Pancreas (tissue), 10 donors: ENCODE data around the gene TEF. TPM values are rescaled to one million over a fixed set of nuclear protein-coding genes. Genes with fewer than 3 reads are reported as not detected.

Experiments used
- ATAC-seq, 4 donors: fragments of 200-7000 bp; cut with Tn5 transposase; one replicate each; pipeline versions ENCODE4 v1.8.0 to v1.9.1; 2020; ENCODE audit warnings: mild to moderate bottlenecking in 4 of 4, moderate library complexity in 4 of 4
- DNase-seq, 6 donors: peaks; one replicate each; pipeline ENCODE4 v3.0.0-alpha.2; 2020
- FAIRE-seq: peaks from 2 replicates; lab custom pipeline; 2012; peaks lifted over from hg19 to GRCh38; lab: Jason Lieb, UNC
- H3K27ac ChIP-seq, 4 donors: fragments of 200-600 bp; sonication (generic); 1 replicate in 3 of 4; 2 replicates in 1 of 4; pipeline versions ENCODE4 v1.5.0 to v1.8.0; 2020
- H3K27me3 ChIP-seq, 4 donors: fragments of 200-600 bp; one replicate each; pipeline ENCODE4 v1.8.0; 2021
- H3K36me3 ChIP-seq, 3 donors: fragments of 200-600 bp; sonication (generic) in 1 of 3; one replicate each; pipeline versions ENCODE4 v1.5.0 to v1.8.0; 2020 to 2021
- H3K4me1 ChIP-seq, 3 donors: fragments of 200-600 bp; one replicate each; pipeline ENCODE4 v1.8.0; 2021
- H3K4me3 ChIP-seq, 4 donors: fragments of 200-600 bp; sonication (generic) in 2 of 4; one replicate each; pipeline versions ENCODE4 v1.5.0 to v1.8.0; 2020 to 2021
- H3K9me3 ChIP-seq, 4 donors: fragments of 200-600 bp; one replicate each; pipeline ENCODE4 v1.8.0; 2021
- CTCF ChIP-seq, 4 donors: fragments of 200-600 bp; sonication (generic) in 3 of 4; IDR thresholded peaks; one replicate each; pipeline versions ENCODE4 v1.5.0 to v1.8.0; 2021; ENCODE audit warnings: antibody characterized with exemption in 4 of 4
- WGBS, 2 donors: extraction: QIAGEN DNeasy Blood & Tissue Kit; methylation state at CpG; one replicate each; pipeline ENCODE4 v1.1.7; 2013; 5-methylcytosine and 5-hydroxymethylcytosine counted together
- intact Hi-C, 3 donors: fragments of 100-400 bp; cut with DNase I; formaldehyde crosslinking; loops; one replicate each; pipeline versions ENCODE4 v1.11.1 to v1.14.2; 2022
- polyA plus RNA-seq, 2 donors: library from polyadenylated mRNA; stranded (reverse); fragments of 200-250 nt; gene quantifications; one replicate each; pipeline ENCODE4 v1.2.3, GENCODE V29; 2013
- total RNA-seq, 6 donors: library from RNA; stranded (reverse); fragmentation: NEBNext Ultra II Directional in 4 of 6; extraction: Animal tissue kit (Norgen Biotek cat#: 25700) in 4 of 6; gene quantifications; one replicate each; pipeline versions ENCODE4 v1.2.1 to v1.2.4, GENCODE V29; 2021 to 2023
- donor health status: healthy with polysubstance abuse.
- donor health status: DM: no; HTN: no; CAD: no; lungs with moderate emphysema.
- donor health status: DM: no; HTN: no; CAD: no.
- donor health status: control.
- donor health status: control.
- donor health status: Bipolar disorder and iron deficiency.
- donor health status: DM: yes; HTN: yes; CAD: no.
- donor health status: DM: no; HTN: no; CAD: no.
- donor health status: DM: no; HTN: no; CAD: no.
- donor health status: DM: yes; HTN: yes; CAD: no.

The TEF gene
- total and polyA plus RNA-seq, 8 donors = 8.3 to 19.6 (median 17.6) TPM

- H3K27me3 ChIP-seq = no peaks in the 10 kb centered on the region
- no peak for DNase-seq
- peak overlapping the region in 1 of 4 donors; percentile 5 for H3K27ac ChIP-seq
- no peak overlapping the region for H3K4me3 ChIP-seq
- no peak for TF ChIP-seq CTCF (IDR thresholded peaks at IDR 0.05)
- no peak for FAIRE-seq
- H3K9me3 ChIP-seq = no peaks in the 10 kb centered on the region
- no peak for ATAC-seq
- intact Hi-C loops = loop anchor here in 1 of 3 donors (10.0 kb wide), 1 partner anchor 59 kb away; the partner anchor contains the start of gene ZC3H7B
- WGBS, 2 donors = 75 to 80% methylated on average over 6 of the region's 6 CpGs
- H3K36me3 ChIP-seq = no peaks in the 10 kb centered on the region
- H3K4me1 ChIP-seq = peaks cover 5 to 21% (median 8%) of the 10 kb centered on the region in 3 donors
Observed at GRCh38 chr22:41364233-41364632, 17.5 kb upstream of the TEF start.

DNA sequence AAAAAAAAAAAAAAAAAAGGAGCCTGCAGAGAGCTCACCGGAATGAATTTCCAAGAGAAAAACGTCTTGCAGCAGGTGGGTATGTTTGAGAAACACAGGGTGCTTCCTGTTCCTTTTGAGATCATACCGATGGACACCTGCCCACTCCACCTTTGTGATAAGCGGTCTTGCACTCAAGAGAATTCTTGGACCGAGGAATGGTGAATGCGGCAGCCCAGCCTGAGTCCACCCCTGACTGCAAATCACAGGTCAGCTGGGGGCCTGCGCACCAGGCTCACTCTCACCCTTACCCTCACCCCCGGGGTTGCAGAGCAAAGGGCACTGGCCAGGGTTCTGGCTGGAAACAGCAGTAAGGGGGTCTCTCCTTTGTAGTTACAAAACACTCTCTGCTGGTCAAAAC is 16.8 kb upstream of the TEF start:
- intact Hi-C loops = loop anchor here in 1 of 3 donors (10.0 kb wide), 1 partner anchor 60 kb away; the partner anchor contains the start of gene ZC3H7B
- ATAC-seq (no peak), FAIRE-seq (no peak), DNase-seq (peak in 2 of 6 donors; percentile 45 to 49)
- Histone ChIP-seq H3K27ac (peak overlapping the region in 3 of 4 donors; percentile 5 to 41 (median 41)), H3K4me3 (no peak overlapping the region), H3K36me3 (no peaks in the 10 kb centered on the region), H3K27me3 (no peaks in the 10 kb centered on the region), H3K9me3 (no peaks in the 10 kb centered on the region), H3K4me1 (peaks cover 5 to 21% (median 8%) of the 10 kb centered on the region in 3 donors)
- TF ChIP-seq CTCF (IDR thresholded peaks at IDR 0.05) = no peak
- WGBS, 2 donors = 26 to 30% methylated on average over 8 of the region's 8 CpGs

DNA sequence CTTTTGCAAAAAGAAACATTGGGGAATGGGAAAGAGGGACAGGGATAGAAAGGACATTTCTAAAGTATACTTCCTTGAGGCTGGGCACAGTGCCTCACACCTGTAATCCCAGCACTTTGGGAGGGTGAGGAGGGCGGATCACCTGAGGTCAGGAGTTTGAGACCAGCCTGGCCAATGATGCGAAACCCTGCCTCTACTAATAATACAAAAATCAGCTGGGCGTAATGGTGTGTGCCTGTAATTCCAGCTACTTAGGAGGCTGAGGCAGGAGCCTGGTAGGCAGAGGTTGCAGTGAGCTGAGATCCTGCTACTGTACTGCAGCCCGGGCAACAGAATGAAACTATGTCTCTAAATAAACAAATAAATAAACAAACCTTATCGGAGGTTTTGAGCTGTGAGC is 16.3 kb upstream of the TEF start:
- Histone ChIP-seq H3K27me3 (no peaks in the 10 kb centered on the region), H3K9me3 (no peaks in the 10 kb centered on the region), H3K36me3 (no peaks in the 10 kb centered on the region), H3K4me1 (peaks cover 5 to 26% (median 8%) of the 10 kb centered on the region in 3 donors), H3K4me3 (no peak overlapping the region), H3K27ac (peak overlapping the region in 1 of 4 donors; percentile 41)
- DNase-seq (no peak), ATAC-seq (no peak), FAIRE-seq (no peak)
- intact Hi-C loops = loop anchor here in 1 of 3 donors (10.0 kb wide), 1 partner anchor 61 kb away; the partner anchor contains the start of gene ZC3H7B
- no peak for TF ChIP-seq CTCF (IDR thresholded peaks at IDR 0.05)
- 57 to 62% methylated on average over 5 of the region's 5 CpGs for WGBS, 2 donors

DNA sequence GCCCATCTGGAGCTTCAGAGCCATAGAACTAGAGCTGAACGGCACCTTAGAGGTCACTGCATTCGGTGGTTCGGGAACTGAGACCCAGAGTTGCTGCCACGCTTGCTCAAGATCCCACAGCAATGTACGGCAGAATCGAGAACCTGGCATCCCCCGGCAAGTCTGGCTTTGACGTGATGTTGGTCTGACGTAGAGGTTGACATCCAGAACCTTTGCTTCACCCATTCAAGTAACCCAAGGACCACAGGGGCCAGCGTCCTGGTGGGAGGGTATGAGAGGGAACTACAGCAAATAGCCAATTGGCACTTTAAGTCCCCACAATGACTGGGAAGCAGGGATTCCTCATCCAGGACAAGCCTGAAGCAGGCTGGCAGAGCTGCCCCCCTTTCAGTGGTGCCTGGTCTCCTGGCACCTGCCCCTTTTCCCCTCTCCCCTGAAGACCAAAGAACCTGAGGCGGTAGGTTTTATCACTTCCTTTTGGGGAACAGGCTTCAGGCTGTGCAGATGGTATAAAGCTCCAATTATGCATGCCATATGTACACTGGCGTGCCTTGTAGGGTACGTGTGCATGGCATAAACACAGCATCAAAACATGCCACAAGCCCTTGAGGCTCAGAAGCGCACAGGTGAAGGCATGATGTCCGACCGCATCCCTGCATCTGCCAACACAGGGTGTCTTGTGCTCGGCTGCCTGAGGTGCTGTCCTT is 15.3 kb upstream of the TEF start:
- no peak for TF ChIP-seq CTCF (IDR thresholded peaks at IDR 0.05)
- H3K27ac ChIP-seq = peak overlapping the region; percentile 46 to 86 (median 74)
- no peak for ATAC-seq
- H3K4me1 ChIP-seq = peaks cover 8 to 32% (median 13%) of the 10 kb centered on the region in 3 donors
- FAIRE-seq = no peak
- no peaks in the 10 kb centered on the region for H3K36me3 ChIP-seq
- intact Hi-C loops = loop anchor here in 1 of 3 donors (10.0 kb wide), 1 partner anchor 62 kb away; the partner anchor contains the start of gene ZC3H7B
- DNase-seq = no peak
- WGBS, 2 donors = 69 to 72% methylated on average over 17 of the region's 17 CpGs
- H3K4me3 ChIP-seq = peak overlapping the region in 1 of 4 donors; percentile 56
- no peaks in the 10 kb centered on the region for H3K27me3 ChIP-seq
- no peaks in the 10 kb centered on the region for H3K9me3 ChIP-seq
